CD8-positive, alpha-beta memory T cell (primary cell): ENCODE results near the gene KCNH5. TPM values are rescaled to one million over a fixed set of nuclear protein-coding genes. Genes with fewer than 3 reads are reported as not detected.

Experiments
- CTCF ChIA-PET: fragments of 350-600 bp; sonication (Branson Sonifier 250); formaldehyde crosslinking; loops from one replicate; lab custom pipeline; 2021; ENCODE audit warnings: antibody characterized with exemption; lab: Charles Lee
- POLR2A ChIA-PET: fragments of 350-600 bp; sonication (Branson Sonifier 250); formaldehyde crosslinking; loops from one replicate; lab custom pipeline; 2021; ENCODE audit warnings: antibody characterized with exemption; lab: Charles Lee
- DNase-seq, 5 donors: peaks; one replicate each; pipeline versions ENCODE4 v3.0.0 to v3.0.0-alpha.2; 2020 to 2022; ENCODE audit warnings: mixed read lengths in 1 of 5
- H3K27ac ChIP-seq: one replicate; pipeline ENCODE4 v1.7.0; 2013; ENCODE audit warnings: low read depth, mild to moderate bottlenecking, low read length, moderate library complexity
- H3K27me3 ChIP-seq: 2 replicates; pipeline ENCODE4 v1.7.0; 2013; ENCODE audit warnings: low read length, mild to moderate bottlenecking; ENCODE audit not compliant: insufficient read depth, poor library complexity, severe bottlenecking
- H3K36me3 ChIP-seq: 2 replicates; pipeline ENCODE4 v1.7.0; 2013; ENCODE audit warnings: mild to moderate bottlenecking, low read length, moderate library complexity; ENCODE audit not compliant: insufficient read depth
- H3K4me1 ChIP-seq: 2 replicates; pipeline ENCODE4 v1.7.0; 2013; ENCODE audit warnings: mild to moderate bottlenecking, low read length, moderate library complexity; ENCODE audit not compliant: insufficient read depth
- H3K4me3 ChIP-seq: 2 replicates; pipeline ENCODE4 v1.7.0; 2013; ENCODE audit warnings: mild to moderate bottlenecking, low read length
- H3K9me3 ChIP-seq: 2 replicates; pipeline ENCODE4 v1.7.0; 2013; ENCODE audit warnings: mild to moderate bottlenecking, low read length
- H3K27ac Mint-ChIP-seq, 8 donors: one replicate each; pipeline ENCODE4 v1.8.0; 2020 to 2021; ENCODE audit warnings: mixed read lengths in 8 of 8, mild to moderate bottlenecking in 6 of 8, inconsistent platforms in 3 of 8, moderate library complexity in 3 of 8
- H3K27me3 Mint-ChIP-seq, 2 donors: one replicate each; pipeline ENCODE4 v1.8.0; 2020 to 2021; ENCODE audit warnings: mixed read lengths in 2 of 2, mild to moderate bottlenecking in 1 of 2, moderate library complexity in 1 of 2
- H3K36me3 Mint-ChIP-seq, 3 donors: one replicate each; pipeline ENCODE4 v1.8.0; 2020 to 2021; ENCODE audit warnings: mixed read lengths in 3 of 3, inconsistent platforms in 1 of 3, mild to moderate bottlenecking in 1 of 3
- H3K4me1 Mint-ChIP-seq, 3 donors: one replicate each; pipeline ENCODE4 v1.8.0; 2020 to 2021; ENCODE audit warnings: mixed read lengths in 3 of 3, inconsistent platforms in 1 of 3, mild to moderate bottlenecking in 1 of 3
- H3K4me3 Mint-ChIP-seq, 7 donors: one replicate each; pipeline ENCODE4 v1.8.0; 2020 to 2021; ENCODE audit warnings: mixed read lengths in 7 of 7, mild to moderate bottlenecking in 6 of 7, moderate library complexity in 4 of 7, inconsistent platforms in 2 of 7
- H3K9me3 Mint-ChIP-seq, 5 donors: one replicate each; pipeline ENCODE4 v1.8.0; 2020 to 2022; ENCODE audit warnings: mixed read lengths in 5 of 5, mild to moderate bottlenecking in 3 of 5, moderate library complexity in 2 of 5, inconsistent platforms in 1 of 5
- polyA plus RNA-seq: library from polyadenylated mRNA; unstranded; fragments of 300-500 nt; fragmentation: Illumina TruSeq; gene quantifications from one replicate; pipeline ENCODE4 v1.2.3, GENCODE V29; 2021
- total RNA-seq, 2 experiments: library from RNA; stranded (reverse); gene quantifications; one replicate each; pipeline ENCODE4 v1.2.3, GENCODE V29; 2021

Gene KCNH5
- total and polyA plus RNA-seq, 3 experiments from 2014 or later: not detected

DNA sequence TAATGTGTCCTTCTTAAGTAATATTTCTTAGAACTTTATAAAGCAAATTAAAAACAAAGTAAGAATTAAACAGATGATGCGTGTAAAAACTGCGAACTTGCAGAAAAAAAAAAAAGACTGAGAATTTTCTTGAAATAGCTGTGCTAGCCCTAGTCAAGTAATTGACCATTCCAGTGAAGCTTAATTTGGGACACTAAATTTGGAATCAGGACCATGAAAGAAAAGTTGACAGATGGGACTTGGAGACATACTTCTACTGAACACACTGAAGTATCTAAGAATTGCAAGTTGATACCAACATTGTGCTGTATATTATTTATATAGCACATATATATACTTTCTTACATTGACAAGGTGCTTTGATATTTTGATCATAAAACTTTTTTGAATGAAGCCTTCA is 386.6 kb downstream of the KCNH5 start:
- CTCF ChIA-PET: no interaction called here
- POLR2A ChIA-PET: no interaction called here
- Mint-ChIP-seq H3K27me3 (no peaks in the 10 kb centered on the region), H3K36me3 (no peaks in the 10 kb centered on the region), H3K4me3 (no peak overlapping the region), H3K9me3 (peaks cover 0 to 21% (median 12%) of the 10 kb centered on the region in 5 donors), H3K27ac (no peak overlapping the region), H3K4me1 (no peaks in the 10 kb centered on the region)
- Histone ChIP-seq H3K9me3 (no peaks in the 10 kb centered on the region), H3K36me3 (no peaks in the 10 kb centered on the region), H3K4me1 (no peaks in the 10 kb centered on the region), H3K27ac (no peak overlapping the region), H3K27me3 (no peaks in the 10 kb centered on the region), H3K4me3 (no peak overlapping the region)
- no peak for DNase-seq

GRCh38 chr14:62657376-62657775 is 387.9 kb downstream of the KCNH5 start:
- Mint-ChIP-seq H3K4me3 (no peak overlapping the region), H3K36me3 (no peaks in the 10 kb centered on the region), H3K9me3 (peaks cover 0 to 21% (median 12%) of the 10 kb centered on the region in 5 donors), H3K27ac (no peak overlapping the region), H3K4me1 (no peaks in the 10 kb centered on the region), H3K27me3 (no peaks in the 10 kb centered on the region)
- H3K27ac ChIP-seq: no peak overlapping the region
- no peak overlapping the region for H3K4me3 ChIP-seq
- H3K36me3 ChIP-seq: no peaks in the 10 kb centered on the region
- no peaks in the 10 kb centered on the region for H3K9me3 ChIP-seq
- H3K27me3 ChIP-seq: no peaks in the 10 kb centered on the region
- CTCF ChIA-PET: no interaction called here
- H3K4me1 ChIP-seq: no peaks in the 10 kb centered on the region
- POLR2A ChIA-PET: no interaction called here
- DNase-seq: no peak

DNA sequence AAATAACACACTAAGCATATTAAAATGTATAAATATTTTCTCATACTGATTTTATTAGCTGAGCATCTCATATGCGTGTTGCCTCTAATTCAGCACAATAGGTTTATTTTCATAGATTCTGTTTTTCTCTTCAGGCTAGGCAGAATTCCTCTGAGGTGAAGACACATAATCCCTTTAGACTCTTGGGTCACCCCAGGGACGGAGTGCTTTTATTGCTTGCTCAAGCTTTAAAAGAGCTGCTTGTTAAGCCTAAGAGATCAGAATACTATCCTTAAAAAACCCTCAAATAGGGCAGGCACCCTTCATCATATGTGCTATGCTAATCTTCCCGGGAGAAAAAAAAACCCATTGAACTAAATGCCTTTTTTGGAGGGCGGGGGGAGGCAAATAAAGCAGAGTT is 390.1 kb downstream of the KCNH5 start:
- H3K9me3 ChIP-seq: no peaks in the 10 kb centered on the region
- no peaks in the 10 kb centered on the region for H3K4me1 ChIP-seq
- H3K27ac Mint-ChIP-seq: no peak overlapping the region
- ChIA-PET POLR2A (no interaction called here), CTCF (no interaction called here)
- H3K4me3 Mint-ChIP-seq: no peak overlapping the region
- no peak overlapping the region for H3K27ac ChIP-seq
- no peaks in the 10 kb centered on the region for H3K27me3 ChIP-seq
- no peaks in the 10 kb centered on the region for H3K4me1 Mint-ChIP-seq
- no peaks in the 10 kb centered on the region for H3K27me3 Mint-ChIP-seq
- H3K36me3 Mint-ChIP-seq: no peaks in the 10 kb centered on the region
- no peaks in the 10 kb centered on the region for H3K36me3 ChIP-seq
- DNase-seq: no peak
- H3K4me3 ChIP-seq: no peak overlapping the region
- peaks cover 0 to 11% (median 6%) of the 10 kb centered on the region in 5 donors for H3K9me3 Mint-ChIP-seq

- H3K27me3 ChIP-seq: no peaks in the 10 kb centered on the region
- Mint-ChIP-seq H3K4me3 (no peak overlapping the region), H3K4me1 (no peaks in the 10 kb centered on the region), H3K27me3 (peaks cover 0 to 2% of the 10 kb centered on the region in 2 donors), H3K9me3 (peaks cover 0 to 10% (median 5%) of the 10 kb centered on the region in 5 donors), H3K36me3 (no peaks in the 10 kb centered on the region), H3K27ac (no peak overlapping the region)
- H3K36me3 ChIP-seq: no peaks in the 10 kb centered on the region
- ChIA-PET CTCF (no interaction called here), POLR2A (no interaction called here)
- H3K4me1 ChIP-seq: no peaks in the 10 kb centered on the region
- no peak overlapping the region for H3K4me3 ChIP-seq
- no peak overlapping the region for H3K27ac ChIP-seq
- no peaks in the 10 kb centered on the region for H3K9me3 ChIP-seq
- no peak for DNase-seq
Measured at GRCh38 chr14:62654641-62655040, 390.6 kb downstream of the KCNH5 start.

Other genes with a start within 250 kb of the KCNH5 start
- gene RHOJ, start 159.0 kb upstream of the KCNH5 start, total RNA-seq: not detected
- not detected for gene RHOJ, start 159.0 kb upstream of the KCNH5 start, polyA plus RNA-seq